DND-41 (cell line): Measurements from ENCODE around the gene MCU.
"Not testable (repeated sequence)": the region's sequence is repeated elsewhere in the genome, so short reads cannot be mapped to it uniquely, and the experiment has no call there.

ENCODE experiments used
- ATAC-seq: fragments of 200-7000 bp; cut with Tn5 transposase; 3 replicates; pipeline ENCODE4 v1.9.1; 2021; ENCODE audit warnings: low read depth; ENCODE audit not compliant: insufficient read depth
- DNase-seq: peaks from one replicate; pipeline ENCODE4 v3.0.0-alpha.2; 2020
- H2AFZ ChIP-seq: 2 replicates; pipeline ENCODE4 v1.6.0; 2012; ENCODE audit warnings: low read depth, low read length
- H3K27ac ChIP-seq: 2 replicates; pipeline ENCODE4 v1.5.1; 2012; ENCODE audit warnings: low read length, inconsistent platforms
- H3K27me3 ChIP-seq: fragments of 200-600 bp; sonication (generic); 2 replicates; pipeline ENCODE4 v1.6.0; 2012; ENCODE audit warnings: low read length, mild to moderate bottlenecking, inconsistent platforms; ENCODE audit not compliant: insufficient read depth, poor library complexity
- H3K36me3 ChIP-seq: 2 replicates; pipeline ENCODE4 v1.5.1; 2012; ENCODE audit warnings: low read length, inconsistent platforms; ENCODE audit not compliant: insufficient read depth
- H3K4me1 ChIP-seq: 2 replicates; pipeline ENCODE4 v1.5.1; 2012; ENCODE audit warnings: mild to moderate bottlenecking, low read length; ENCODE audit not compliant: insufficient read depth
- H3K4me2 ChIP-seq: 2 replicates; pipeline ENCODE4 v1.6.0; 2012; ENCODE audit warnings: mild to moderate bottlenecking, moderate library complexity, low read length, inconsistent platforms; ENCODE audit not compliant: insufficient read depth
- H3K4me3 ChIP-seq, 2 experiments: fragments of 200-600 bp in 1 of 2; shearing (Covaris generic) in 1 of 2; 2 replicates each; pipeline ENCODE4 v1.5.1; 2012 to 2016; ENCODE audit warnings: inconsistent platforms in 2 of 2, low read length in 2 of 2, mild to moderate bottlenecking in 2 of 2, low read depth in 1 of 2, moderate library complexity in 1 of 2
- H3K79me2 ChIP-seq: 2 replicates; pipeline ENCODE4 v1.6.0; 2012; ENCODE audit warnings: low read length, inconsistent platforms; ENCODE audit not compliant: insufficient read depth
- H3K9ac ChIP-seq: 2 replicates; pipeline ENCODE4 v1.6.0; 2012; ENCODE audit warnings: low read depth, mild to moderate bottlenecking, inconsistent platforms, low read length, moderate library complexity
- H3K9me3 ChIP-seq: 2 replicates; pipeline ENCODE4 v1.5.1; 2012; ENCODE audit warnings: low read length, moderate library complexity, mild to moderate bottlenecking, inconsistent platforms; ENCODE audit not compliant: insufficient read depth, severe bottlenecking
- H4K20me1 ChIP-seq: 2 replicates; pipeline ENCODE4 v1.6.0; 2012; ENCODE audit warnings: low read length; ENCODE audit not compliant: insufficient read depth
- CTCF ChIP-seq: IDR thresholded peaks from 2 replicates; pipeline ENCODE4 v1.5.1; 2012; ENCODE audit warnings: borderline replicate concordance, low read length, moderate library complexity, mild to moderate bottlenecking; ENCODE audit not compliant: poor library complexity, severe bottlenecking; ENCODE audit errors: extremely low read depth
- EZH2 ChIP-seq: IDR thresholded peaks from 3 replicates; pipeline ENCODE4 v1.6.1; 2012; ENCODE audit warnings: borderline replicate concordance, low read depth, mild to moderate bottlenecking, moderate library complexity, low read length, inconsistent platforms; ENCODE audit not compliant: severe bottlenecking

MCU gene

GRCh38 chr10:72691863-72692743, at the start of gene MCU:
TSS of gene MCU (plus strand) at chr10:72692143. CDS start at chr10:72692152, 9 bp downstream.
- Histone ChIP-seq H3K79me2 (peaks cover 45% of the 10 kb centered on the region), H3K4me2 (peak within 1 kb of the TSS; percentile 75), H3K27ac (peak within 1 kb of the TSS; percentile 66), H3K9ac (peak within 1 kb of the TSS; percentile 63), H3K9me3 (no peaks in the 10 kb centered on the region), H3K27me3 (no peaks in the 10 kb centered on the region), H3K4me1 (peaks cover 25% of the 10 kb centered on the region), H2AFZ (peak within 1 kb of the TSS; percentile 92), H3K36me3 (no peaks in the 10 kb centered on the region), H4K20me1 (peaks cover 4% of the 10 kb centered on the region; the same call in 1 of the 2 replicates), H3K4me3 (peak within 1 kb of the TSS; percentile 47 to 80; a peak in 3 of 4 replicates)
- ATAC-seq (peak; percentile 96), DNase-seq (peak; percentile 95)
- no peak for TF ChIP-seq CTCF
- TF ChIP-seq EZH2: no peak

GRCh38 chr10:72642318-72642717, 49.6 kb upstream of the MCU start:
- H3K36me3 ChIP-seq: no peaks in the 10 kb centered on the region
- H3K27me3 ChIP-seq: no peaks in the 10 kb centered on the region
- H3K4me1 ChIP-seq: 0 out of 2 replicates have a peak, but pooled peaks cover 2% of the 10 kb centered on the region
- no peaks in the 10 kb centered on the region for H3K79me2 ChIP-seq
- no peak overlapping the region for H3K27ac ChIP-seq
- no peak overlapping the region for H3K4me2 ChIP-seq
- TF ChIP-seq EZH2 (no peak), CTCF (no peak)
- no peak overlapping the region for H2AFZ ChIP-seq
- ATAC-seq: no peak
- no peaks in the 10 kb centered on the region for H3K9me3 ChIP-seq
- no peak for DNase-seq
- H4K20me1 ChIP-seq: no peaks in the 10 kb centered on the region
- no peak overlapping the region for H3K9ac ChIP-seq
- no peak overlapping the region for H3K4me3 ChIP-seq

GRCh38 chr10:72645263-72645858, 46.6 kb upstream of the MCU start:
- Histone ChIP-seq H3K4me1 (no peaks in the 10 kb centered on the region), H3K36me3 (no peaks in the 10 kb centered on the region), H3K9ac (no peak overlapping the region), H2AFZ (no peak overlapping the region), H3K27ac (no peak overlapping the region), H3K9me3 (no peaks in the 10 kb centered on the region), H4K20me1 (no peaks in the 10 kb centered on the region), H3K4me3 (no peak overlapping the region), H3K4me2 (no peak overlapping the region), H3K79me2 (no peaks in the 10 kb centered on the region), H3K27me3 (no peaks in the 10 kb centered on the region)
- ATAC-seq: no peak
- TF ChIP-seq CTCF (no peak), EZH2 (no peak)
- DNase-seq: no peak

GRCh38 chr10:72646971-72647370, 45.0 kb upstream of the MCU start:
- not testable (repeated sequence) for H3K27me3 ChIP-seq, H3K4me2 ChIP-seq, H3K9me3 ChIP-seq, H3K79me2 ChIP-seq, H3K4me3 ChIP-seq, H3K36me3 ChIP-seq, H3K27ac ChIP-seq, H2AFZ ChIP-seq, H3K4me1 ChIP-seq, ATAC-seq, H4K20me1 ChIP-seq, DNase-seq, H3K9ac ChIP-seq
